ENCODE measurements around the gene PTPA. TPM values are rescaled to one million over a fixed set of nuclear protein-coding genes. Genes with fewer than 3 reads are reported as not detected.
A peak's percentile ranks its signal among the peaks of the same experiment; 100 is the strongest.

PTPA gene
- total RNA-seq (2014; rRNA removed) = 113 and 122 TPM in 2 replicates
- polyA plus RNA-seq (2012) = 113 TPM

DNA sequence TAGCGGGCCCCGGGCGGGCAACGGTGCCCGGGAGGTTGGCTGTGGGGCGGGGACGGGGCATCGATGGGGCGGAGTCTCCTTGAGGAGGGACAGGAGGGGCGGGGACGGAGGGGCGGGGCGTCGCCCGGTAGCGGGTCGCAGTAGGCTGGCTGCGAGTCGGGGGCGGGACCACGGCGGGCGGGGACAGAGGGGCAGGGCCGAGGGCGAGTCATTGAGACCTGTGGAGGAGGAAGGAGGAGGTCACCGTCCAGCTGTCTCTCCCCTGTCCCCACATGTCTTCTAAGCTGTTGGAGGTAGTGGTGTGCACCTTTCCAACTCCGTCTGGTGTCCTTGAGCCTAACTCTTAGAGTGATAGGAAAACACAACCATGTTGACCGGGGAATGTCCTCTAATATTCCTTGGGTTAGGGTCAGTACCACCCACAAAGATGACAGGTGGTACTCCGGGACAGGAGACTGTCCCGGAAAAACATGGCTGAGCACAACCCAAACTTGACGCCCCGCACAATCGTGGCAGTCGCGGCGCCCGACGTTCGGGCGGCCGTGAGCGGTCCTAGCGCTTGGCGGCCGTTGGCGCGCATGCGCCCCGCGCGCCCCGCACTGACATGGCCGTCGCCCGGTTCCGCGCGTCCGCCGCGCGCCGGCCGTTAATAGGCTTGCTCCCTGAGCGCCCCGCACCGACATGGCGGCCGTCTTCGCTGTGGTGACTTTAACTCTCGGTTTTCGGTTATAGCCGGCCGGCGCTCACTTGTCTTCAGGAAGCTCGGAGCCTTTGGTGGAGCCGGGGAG is at the start of gene PTPA, which contains the start of gene CRAT:
Gene PTPA (plus strand): TSS at position 676 of the 788 bp plus-strand sequence. CDS start 186 bp downstream, outside the sequence.
Gene CRAT (minus strand): TSS at position 54 of the 788 bp plus-strand sequence. CDS start 284 bp downstream, outside the sequence.
- DNase-seq (ENCODE audit: low read depth) = peak; percentile 88

DNA sequence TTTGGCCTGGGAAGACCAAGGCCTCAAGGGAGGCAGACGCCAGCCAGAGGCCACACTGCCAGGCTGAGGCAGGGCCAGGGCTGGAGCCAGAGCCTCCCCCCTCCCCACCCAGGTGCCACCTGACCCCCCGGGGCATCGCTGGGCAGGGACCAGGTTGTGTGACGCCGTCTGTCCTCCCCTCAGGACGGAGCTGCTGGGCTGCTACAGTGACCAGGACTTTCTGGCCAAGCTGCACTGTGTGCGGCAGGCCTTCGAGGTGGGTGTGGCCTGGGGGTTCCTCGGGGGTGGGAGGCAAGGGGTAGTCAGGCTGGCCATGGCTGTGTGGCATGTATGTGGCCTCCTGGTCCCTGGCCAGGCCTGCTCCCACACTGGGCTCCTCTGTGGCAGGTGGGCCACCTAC is 48.2 kb upstream of the PTPA start:
- DNase-seq (ENCODE audit: low read depth) = no peak

DNA sequence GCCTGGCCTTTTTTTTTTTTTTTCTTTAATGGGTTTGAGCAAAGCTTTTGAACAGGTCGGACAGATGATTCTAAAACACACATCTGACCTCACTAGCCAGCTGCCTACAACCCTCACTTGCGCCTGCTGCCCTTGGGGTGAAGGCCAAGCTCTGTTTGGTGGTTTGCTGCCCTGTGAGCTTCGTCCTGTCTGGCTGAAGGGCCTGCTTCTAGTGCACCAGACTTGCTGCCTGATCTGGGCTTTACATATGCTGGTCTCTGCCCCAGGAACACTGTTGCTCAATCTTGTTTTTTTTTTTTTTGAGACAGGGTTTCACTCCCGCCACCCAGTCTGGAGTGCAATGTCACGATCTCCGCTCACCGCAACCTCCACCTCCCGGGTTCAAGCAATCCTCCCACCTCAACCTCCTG is 46.7 kb upstream of the PTPA start:
- DNase-seq (ENCODE audit: low read depth) = no peak

DNA sequence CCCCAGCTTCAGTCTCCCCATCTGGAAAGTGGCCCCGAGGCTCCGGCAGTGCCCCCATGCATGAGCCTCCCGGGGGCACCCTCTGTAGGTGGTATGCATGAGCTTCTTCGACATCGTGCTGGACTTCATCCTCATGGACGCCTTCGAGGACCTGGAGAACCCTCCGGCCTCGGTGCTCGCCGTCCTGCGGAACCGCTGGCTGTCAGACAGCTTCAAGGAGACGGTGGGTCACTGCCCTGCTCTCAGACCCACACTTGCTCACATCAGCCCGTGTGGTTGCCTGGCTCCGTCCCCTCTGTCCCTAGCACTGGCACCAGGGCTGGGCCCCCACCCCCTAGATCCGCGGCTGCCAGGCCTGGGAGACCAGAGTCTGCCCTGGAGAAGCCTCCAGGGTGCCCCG is 43.1 kb upstream of the PTPA start:
- DNase-seq (ENCODE audit: low read depth) = no peak

DNA sequence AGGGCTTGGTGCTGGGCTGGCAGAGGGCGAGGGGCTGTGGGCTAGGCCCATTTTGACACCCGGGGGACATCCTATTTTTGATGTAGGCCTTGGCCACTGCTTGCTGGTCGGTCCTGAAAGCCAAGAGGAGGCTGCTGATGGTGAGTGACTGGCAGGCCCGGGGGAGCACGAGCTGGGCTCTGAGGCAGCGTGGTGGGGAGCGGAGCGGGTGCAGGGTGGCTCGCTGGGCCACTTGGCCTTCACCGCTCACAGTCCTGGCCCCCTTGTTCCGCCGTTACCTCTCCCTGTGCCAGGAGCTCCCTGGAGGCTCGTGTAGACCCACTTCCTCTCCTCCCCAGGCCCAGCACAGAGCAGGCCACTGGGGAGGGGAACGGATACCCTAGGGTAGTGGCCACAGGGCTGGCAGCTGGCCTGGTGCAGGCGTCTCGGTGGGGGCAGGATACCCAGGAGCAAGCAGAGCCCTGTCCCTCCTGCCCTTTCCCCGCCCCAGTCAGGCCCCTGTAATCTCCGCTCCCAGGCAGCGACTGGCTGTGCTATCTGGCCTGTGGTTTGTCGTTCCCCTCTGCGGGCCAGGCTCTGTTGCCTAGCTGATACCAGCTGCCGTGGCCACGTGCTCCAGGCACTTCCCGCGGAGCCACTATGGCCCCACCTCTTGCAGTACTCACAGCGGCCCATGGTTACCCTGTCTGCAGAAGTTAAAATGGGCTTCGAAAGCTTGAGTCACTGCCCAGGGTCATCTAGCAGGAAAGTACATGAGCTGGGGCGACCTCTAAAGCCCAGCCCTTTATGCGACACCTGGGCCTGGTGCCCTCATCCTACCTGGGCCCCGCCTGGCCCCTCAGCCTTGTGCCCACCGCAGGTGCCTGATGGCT is 42.0 kb upstream of the PTPA start:
- peak; percentile 59 for DNase-seq (ENCODE audit: low read depth)

DNA sequence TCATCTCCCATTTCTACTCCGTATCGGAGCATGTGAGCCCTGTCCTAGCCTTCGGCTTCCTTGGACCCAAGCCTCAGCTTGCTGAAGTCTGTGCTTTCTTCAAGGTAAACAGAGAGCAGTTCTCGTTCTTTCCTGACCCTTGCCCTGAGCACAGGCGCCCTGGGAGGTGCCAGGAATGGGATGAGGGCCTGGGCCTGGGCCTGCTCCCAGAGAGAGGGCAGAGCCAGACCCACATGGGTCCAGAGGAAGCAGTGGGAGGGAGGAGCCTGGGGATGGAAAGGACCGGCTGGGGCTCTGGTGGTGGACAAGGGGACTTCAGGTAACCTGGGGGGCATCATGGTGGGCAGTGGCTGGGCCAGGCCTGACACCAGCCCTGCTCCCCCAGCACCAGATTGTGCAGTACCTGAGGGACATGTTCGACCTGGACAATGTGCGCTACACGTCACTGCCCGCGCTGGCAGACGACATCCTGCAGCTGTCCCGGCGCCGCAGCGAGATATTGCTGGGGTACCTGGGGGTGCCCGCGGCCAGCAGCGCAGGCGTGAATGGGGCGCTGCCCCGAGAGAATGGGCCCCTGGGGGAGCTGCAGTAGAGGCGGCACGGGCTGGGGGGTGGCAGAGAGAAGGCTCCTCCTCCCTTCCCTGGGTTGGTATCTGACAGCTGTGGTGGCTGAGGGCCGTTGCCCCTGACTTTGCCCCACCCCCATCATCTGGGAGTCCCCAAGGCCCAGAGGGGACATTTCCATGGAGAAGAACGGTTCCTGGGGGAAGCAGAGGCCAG is 41.2 kb upstream of the PTPA start:
- no peak for DNase-seq (ENCODE audit: low read depth)

DNA sequence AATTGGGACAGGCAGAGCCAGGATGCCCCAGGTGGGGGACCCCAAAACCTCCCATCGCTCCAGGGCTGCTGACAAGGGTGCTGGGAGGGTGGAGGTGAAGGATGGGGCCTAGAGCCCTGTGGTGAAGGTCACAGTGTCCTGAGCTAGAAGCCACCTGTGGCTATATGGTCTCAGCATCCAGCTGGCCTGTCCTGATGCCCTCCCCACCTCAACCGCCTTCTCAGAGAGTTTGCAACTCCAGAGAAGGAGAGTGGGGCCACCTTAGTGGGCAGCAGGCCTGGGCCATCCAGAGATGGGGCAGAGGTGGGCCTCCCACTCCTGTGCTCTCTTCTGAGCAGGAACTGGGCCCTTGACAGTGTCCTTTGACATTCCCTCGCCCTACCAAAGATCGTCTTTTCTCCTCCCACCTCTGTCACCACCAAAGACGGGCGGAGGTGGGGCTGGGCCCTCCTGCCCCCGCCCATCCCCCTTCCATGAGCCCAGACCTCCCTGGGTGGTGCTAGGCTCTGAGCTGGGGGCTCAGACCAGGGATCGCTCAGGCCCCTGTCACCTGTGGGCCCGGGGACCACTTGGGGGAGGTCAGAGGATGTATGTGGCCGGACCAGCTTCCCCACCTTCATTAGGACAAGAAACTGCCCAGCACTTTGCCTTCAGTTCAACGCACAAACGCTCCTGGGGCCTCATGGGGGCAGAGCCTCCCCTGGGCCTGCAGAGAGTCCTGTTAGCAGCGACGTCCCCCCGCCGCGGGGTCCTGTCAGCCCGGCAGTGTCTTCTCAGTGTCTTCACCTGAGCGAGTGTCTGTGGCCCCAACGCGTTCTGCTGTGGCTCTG is 40.3 kb upstream of the PTPA start:
- DNase-seq (ENCODE audit: low read depth) = no peak

DNA sequence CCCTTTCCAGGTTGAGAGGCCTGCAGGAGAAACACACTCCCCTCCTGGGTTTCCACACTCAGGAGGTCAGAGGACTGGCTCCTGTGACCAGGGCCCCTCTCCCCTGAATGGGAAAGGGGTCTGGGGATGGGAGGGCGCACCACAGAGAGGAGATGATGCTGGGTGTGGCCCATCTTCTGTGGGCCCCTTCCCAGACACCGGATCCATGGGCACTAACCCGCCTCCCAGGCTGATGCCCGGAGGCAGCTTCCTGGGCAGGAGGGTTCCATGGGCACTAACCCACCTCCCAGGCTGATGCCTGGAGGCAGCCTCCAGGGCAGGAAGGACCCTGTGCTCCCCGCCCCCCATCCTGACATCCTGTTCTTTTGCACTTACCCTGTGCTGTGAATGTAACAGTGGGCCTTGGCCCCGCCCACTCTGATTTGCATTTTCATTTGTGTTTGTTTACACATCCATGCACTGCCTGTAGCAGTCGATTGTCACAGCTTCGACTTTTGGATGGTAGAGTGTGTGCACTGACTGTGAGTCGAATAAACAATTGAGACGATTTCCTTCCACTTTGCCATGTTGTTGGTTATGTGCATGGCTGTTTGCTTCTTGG is 39.6 kb upstream of the PTPA start:
- DNase-seq (ENCODE audit: low read depth) = no peak

DNA sequence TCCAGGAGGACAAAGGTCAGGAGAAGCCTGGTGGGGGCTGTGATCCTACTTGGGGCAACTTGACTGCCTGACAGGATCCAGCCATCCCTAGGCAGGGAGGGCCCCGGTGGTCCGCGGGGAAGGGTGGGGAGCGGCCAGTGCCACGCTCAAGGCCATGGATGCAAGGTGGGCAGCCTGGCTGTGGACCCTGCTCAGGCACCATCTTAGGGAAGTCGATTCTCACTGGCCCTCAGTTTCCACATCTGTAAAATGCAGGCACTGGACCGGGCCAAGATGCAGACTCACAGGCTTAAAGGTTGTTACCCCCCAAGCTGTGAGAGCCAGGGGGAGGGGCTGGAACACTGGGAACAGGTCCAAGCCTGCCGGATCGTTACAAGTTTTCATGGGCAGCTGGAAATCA is 39.0 kb upstream of the PTPA start:
- no peak for DNase-seq (ENCODE audit: low read depth)

DNA sequence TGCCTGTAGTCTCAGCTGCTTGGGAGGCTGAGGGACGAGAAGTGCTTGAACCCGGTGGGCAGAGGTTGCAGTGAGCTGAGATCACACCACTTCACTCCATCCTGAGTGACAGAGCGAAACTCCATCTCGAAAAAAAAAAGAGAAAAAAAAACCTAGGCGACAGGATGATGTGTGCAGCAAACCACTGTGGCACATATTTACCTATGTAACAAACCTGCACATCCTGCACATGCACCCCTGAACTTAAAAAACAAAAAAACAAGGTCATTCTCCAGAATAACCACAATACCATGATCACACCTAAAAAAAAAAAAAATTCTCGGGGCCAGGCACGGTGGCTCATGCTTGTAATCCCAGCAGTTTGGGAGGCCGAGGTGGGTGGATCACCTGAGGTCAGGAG is 37.8 kb upstream of the PTPA start:
- no peak for DNase-seq (ENCODE audit: low read depth)

DNA sequence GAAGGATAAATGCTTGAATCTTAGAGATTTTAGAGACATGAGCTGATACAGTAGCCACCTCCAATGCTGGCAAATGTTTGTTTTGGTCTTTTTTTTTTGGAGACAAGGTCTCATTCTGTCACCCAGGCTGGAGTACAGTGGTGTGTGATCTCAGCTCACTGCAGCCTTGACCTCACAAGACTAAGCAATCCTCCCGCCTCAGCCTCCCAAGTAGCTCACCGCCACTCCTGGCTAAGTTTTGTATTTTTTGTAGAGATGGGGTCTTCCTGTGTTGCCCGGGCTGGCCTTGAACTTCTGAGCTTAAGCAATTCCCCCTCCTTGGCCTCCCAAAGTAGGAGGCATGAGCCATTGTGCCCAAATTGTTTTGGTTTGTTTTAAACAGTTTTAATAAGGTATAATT is 37.1 kb upstream of the PTPA start:
- no peak for DNase-seq (ENCODE audit: low read depth)

DNA sequence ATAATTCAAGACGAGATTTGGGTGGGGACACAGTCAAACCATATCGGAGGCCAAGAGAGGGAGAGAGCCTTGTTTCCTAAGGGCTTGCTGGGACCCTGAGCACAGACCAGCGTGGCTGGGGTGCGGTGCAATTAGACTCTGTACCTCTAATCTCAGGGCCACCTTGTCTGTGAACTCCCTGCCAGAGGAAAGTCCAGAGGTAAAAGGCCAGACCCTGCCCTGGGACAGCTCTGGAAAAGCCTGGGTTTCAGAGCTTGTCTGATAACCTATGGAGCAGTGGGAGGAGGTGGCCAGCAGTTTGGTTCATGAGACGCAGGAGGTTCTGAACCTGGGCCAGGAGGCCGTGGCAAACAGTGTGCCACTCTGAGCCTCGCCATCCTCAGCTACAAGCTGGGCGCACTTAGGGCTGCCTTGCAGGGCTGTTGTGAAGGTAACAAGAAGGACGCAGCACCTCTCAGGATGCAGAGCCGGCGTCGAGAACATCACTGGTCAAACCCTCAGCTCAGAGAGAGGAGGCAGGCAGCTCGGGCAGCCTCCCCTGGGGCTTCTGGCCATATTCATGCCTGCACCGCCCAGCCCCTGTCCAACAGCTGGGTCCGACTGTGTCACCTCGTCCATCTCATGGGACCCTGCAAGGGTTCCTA is 35.1 kb upstream of the PTPA start:
- DNase-seq (ENCODE audit: low read depth) = no peak

DNA sequence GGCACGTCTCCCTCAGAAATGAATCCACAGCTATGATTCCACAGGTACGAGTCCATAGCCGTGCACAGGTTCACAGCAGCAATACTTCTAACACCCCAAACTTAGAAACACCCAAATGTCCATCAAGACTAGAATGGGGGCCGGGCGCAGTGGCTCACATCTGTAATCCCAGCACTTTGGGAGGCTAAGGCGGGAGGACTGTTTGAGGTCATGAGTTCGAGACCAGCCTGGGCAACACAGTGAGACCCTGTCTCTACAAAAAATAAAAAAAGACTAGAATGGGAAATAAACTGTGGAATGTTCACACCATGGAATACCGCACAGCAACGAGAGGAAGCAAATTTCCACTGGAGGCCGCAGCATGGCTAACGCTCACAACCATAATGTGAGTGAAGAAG is 34.6 kb upstream of the PTPA start:
- no peak for DNase-seq (ENCODE audit: low read depth)

DNA sequence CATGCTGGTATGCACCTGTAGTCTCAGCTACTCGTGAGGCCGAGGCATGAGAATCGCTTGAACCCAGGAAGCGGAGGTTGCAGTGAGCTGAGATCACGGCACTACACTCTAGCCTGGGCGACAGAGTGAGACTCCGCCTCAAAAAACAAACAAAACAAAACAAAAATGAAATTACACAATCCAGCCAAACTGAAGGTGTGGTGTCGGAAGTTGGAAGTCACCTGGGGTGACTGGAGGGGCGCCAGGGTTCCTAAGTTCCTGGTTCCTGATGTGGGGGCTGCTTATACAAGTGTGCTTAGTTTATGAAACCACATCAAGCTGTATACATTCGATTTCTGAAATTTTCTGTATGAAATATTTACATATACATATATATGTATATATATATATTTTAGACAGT is 34.0 kb upstream of the PTPA start:
- DNase-seq (ENCODE audit: low read depth) = no peak

DNA sequence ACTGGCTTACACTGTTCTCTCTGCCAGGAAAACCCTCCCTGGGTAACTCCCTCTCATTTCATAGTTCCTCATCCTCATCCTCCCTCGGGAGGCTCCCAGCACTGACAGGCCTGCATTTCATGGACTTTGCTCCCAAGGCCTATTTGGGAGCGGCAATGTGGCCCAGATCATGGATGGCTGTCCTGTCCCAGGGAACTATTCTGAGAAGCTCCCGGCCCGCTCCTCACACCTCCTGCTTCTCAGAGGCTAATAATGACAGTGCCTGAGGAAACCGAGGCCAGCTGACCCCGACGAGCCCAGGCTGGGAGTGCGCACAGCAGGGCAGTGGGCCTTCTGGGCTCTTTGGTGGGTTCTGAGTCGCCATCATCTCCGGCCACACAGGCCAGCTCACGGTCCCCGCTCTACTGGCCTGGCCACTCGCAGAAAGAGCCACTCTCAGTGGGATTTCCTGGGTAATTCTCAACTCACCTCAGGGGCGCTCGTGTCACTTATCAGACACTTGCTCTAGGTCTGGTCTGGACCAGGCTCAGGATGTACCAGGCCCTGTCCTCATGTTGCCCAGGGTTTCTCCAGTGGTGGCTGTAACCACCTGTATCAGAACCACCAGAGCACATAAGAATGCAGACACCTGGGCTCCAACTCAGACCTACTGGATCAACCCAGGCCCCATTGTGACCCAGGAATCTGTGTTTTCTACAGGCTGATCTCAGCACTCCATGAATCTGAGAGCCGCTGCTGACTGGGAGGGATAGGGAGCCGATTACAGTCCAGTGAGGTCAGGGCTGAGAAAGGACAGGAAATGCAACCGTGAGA is 32.3 kb upstream of the PTPA start:
- no peak for DNase-seq (ENCODE audit: low read depth)

DNA sequence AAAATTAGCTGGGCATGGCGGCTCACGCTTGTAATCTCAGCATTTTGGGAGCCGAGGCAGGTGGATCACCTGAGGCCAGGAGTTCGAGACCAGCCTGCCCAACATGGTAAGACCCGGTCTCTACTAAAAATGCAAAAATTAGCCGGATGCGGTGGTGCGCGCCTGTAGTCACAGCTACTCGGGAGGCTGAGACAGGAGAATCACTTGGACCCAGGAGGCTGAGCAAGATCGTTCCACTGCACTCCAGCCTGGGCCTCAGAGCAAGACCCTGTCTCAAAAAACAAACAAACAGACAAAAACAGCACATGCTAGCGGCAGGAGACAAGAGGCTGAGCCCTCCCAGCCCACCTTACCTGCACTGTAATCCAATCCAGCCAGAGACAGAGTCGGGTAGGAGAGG is 31.4 kb upstream of the PTPA start:
- no peak for DNase-seq (ENCODE audit: low read depth)

DNA sequence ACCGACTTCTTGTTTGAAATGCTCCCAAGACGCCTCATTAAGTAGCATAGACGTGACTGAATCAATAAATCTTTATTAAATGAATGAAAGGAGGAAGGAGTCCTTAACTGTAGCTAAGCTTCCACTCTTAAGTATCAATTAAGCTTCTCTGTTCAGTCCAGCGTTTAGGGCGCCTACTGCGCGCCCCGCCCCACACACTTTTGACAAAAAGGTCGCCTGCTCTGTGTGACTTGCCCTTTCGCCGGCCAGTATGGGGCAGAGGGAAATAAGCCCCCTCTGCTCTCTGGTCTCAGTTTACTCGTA is 31.0 kb upstream of the PTPA start:
- DNase-seq (ENCODE audit: low read depth) = no peak

DNA sequence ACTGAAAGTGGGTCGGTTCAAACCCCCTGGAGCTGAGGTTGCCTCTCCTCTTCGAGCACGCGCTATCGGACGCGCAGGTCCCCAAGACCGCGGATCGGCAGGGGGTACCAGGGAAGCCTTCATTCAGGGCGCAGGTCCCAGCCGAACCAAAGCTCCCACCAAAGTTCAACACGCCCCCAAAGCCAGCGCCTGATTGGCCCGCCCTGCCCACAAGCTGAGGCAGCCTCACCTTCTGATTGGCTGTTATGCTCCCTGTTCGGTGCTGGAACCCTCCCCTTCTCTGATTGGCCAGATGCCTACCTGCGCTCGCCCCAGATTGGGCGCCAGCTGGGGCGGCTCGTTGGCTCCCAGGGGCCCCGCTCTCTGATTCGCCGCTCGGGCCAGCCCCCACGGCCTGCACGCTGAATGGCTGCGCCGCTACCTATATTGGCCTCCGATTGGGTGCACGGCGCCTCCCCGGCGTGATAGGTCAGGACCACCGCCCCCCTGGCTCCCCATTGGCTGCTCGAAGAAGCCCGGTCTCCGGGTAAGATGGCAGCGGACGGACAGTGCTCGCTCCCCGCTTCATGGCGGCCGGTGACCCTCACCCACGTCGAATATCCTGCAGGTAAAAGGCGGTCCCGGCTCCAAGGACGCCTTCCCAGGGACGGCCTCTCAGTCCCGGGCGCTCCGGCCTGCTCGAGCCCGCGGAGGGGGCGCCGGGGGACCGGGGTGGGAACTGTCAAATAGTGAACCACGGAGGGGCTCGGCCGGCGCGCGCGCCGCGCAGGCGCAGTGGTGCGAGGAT is 30.4 kb upstream of the PTPA start, which contains the start of gene DOLPP1:
Gene DOLPP1 (plus strand): TSS at position 511 of the 787 bp plus-strand sequence. CDS start 21 bp downstream, at position 532.
- peak; percentile 99 for DNase-seq (ENCODE audit: low read depth)

Measured in LHCN-M2 (cell line).